H9 (cell line): ENCODE data around the gene UTP25. TPM values are rescaled to one million over a fixed set of nuclear protein-coding genes. Genes with fewer than 3 reads are reported as not detected.

Experiments used
- DNase-seq: peaks from one replicate; pipeline ENCODE4 v3.0.0-alpha.2; 2017
- H2AFZ ChIP-seq: one replicate; pipeline ENCODE4 v1.6.1; 2013; ENCODE audit warnings: mild to moderate bottlenecking, low read length, control low read depth, moderate library complexity
- H2AK5ac ChIP-seq: 2 replicates; pipeline ENCODE4 v1.6.1; 2013; ENCODE audit warnings: low read length, control low read depth, mixed read lengths; ENCODE audit not compliant: insufficient read length
- H2BK120ac ChIP-seq: one replicate; pipeline ENCODE4 v1.6.1; 2013; ENCODE audit warnings: low read depth, mild to moderate bottlenecking, low read length, control low read depth, inconsistent platforms; ENCODE audit not compliant: poor library complexity, severe bottlenecking
- H2BK12ac ChIP-seq: 2 replicates; pipeline ENCODE4 v1.6.1; 2013; ENCODE audit warnings: low read length, control low read depth, mixed read lengths, low read depth; ENCODE audit not compliant: insufficient read length
- H2BK15ac ChIP-seq: 2 replicates; pipeline ENCODE4 v1.6.1; 2013; ENCODE audit warnings: low read depth, low read length, control low read depth
- H2BK20ac ChIP-seq: one replicate; pipeline ENCODE4 v1.6.1; 2013; ENCODE audit warnings: low read depth, mild to moderate bottlenecking, low read length, control low read depth, inconsistent platforms; ENCODE audit not compliant: poor library complexity, severe bottlenecking
- H2BK5ac ChIP-seq: 2 replicates; pipeline ENCODE4 v1.6.1; 2013; ENCODE audit warnings: low read length, control low read depth, mixed read lengths; ENCODE audit not compliant: insufficient read length
- H3K14ac ChIP-seq: 2 replicates; pipeline ENCODE4 v1.6.1; 2013; ENCODE audit warnings: low read length, control low read depth; ENCODE audit not compliant: insufficient read depth
- H3K18ac ChIP-seq: 2 replicates; pipeline ENCODE4 v1.6.1; 2013; ENCODE audit warnings: low read depth, mild to moderate bottlenecking, mixed read lengths, low read length, control low read depth; ENCODE audit not compliant: insufficient read length
- H3K23ac ChIP-seq: 2 replicates; pipeline ENCODE4 v1.6.1; 2013; ENCODE audit warnings: low read length, control low read depth, mixed read lengths, low read depth; ENCODE audit not compliant: insufficient read length
- H3K23me2 ChIP-seq: 2 replicates; pipeline ENCODE4 v1.6.1; 2013; ENCODE audit warnings: low read depth, mild to moderate bottlenecking, mixed read lengths, low read length, control low read depth; ENCODE audit not compliant: insufficient read length, poor library complexity, severe bottlenecking
- H3K27ac ChIP-seq: 2 replicates; pipeline ENCODE4 v1.5.1; 2013; ENCODE audit warnings: low read length, control low read depth, mixed read lengths, low read depth; ENCODE audit not compliant: insufficient read length
- H3K27me3 ChIP-seq: 2 replicates; pipeline ENCODE4 v1.6.1; 2013; ENCODE audit warnings: low read length, control low read depth, inconsistent platforms; ENCODE audit not compliant: insufficient read depth
- H3K4ac ChIP-seq: 2 replicates; pipeline ENCODE4 v1.6.1; 2013; ENCODE audit warnings: low read depth, mild to moderate bottlenecking, control low read depth, inconsistent platforms, low read length, moderate library complexity
- H3K4me1 ChIP-seq: 2 replicates; pipeline ENCODE4 v1.6.1; 2013; ENCODE audit warnings: low read length, control low read depth, inconsistent platforms; ENCODE audit not compliant: insufficient read depth
- H3K4me2 ChIP-seq: 2 replicates; pipeline ENCODE4 v1.6.1; 2013; ENCODE audit warnings: low read length, control low read depth, mixed read lengths; ENCODE audit not compliant: insufficient read length, insufficient read depth
- H3K56ac ChIP-seq: 2 replicates; pipeline ENCODE4 v1.6.1; 2013; ENCODE audit warnings: low read depth, mild to moderate bottlenecking, mixed read lengths, low read length, control low read depth; ENCODE audit not compliant: insufficient read length
- H3K79me1 ChIP-seq: 2 replicates; pipeline ENCODE4 v1.6.1; 2013; ENCODE audit warnings: low read depth, mild to moderate bottlenecking, moderate library complexity, low read length, control low read depth, inconsistent platforms; ENCODE audit not compliant: insufficient read depth, poor library complexity, severe bottlenecking
- H3K79me2 ChIP-seq: 2 replicates; pipeline ENCODE4 v1.6.1; 2013; ENCODE audit warnings: low read length, control low read depth, inconsistent platforms; ENCODE audit not compliant: insufficient read depth
- H3K9ac ChIP-seq: 2 replicates; pipeline ENCODE4 v1.6.1; 2013; ENCODE audit warnings: low read length, control low read depth, mixed read lengths; ENCODE audit not compliant: insufficient read length; ENCODE audit errors: extremely low read depth
- H3K9me3 ChIP-seq: one replicate; pipeline ENCODE4 v1.6.1; 2013; ENCODE audit warnings: low read depth, low read length, inconsistent platforms; ENCODE audit not compliant: control insufficient read depth
- H3T11ph ChIP-seq: one replicate; pipeline ENCODE4 v1.6.1; 2013; ENCODE audit warnings: mild to moderate bottlenecking, low read length, control low read depth, inconsistent platforms
- H4K20me1 ChIP-seq: one replicate; pipeline ENCODE4 v1.6.1; 2013; ENCODE audit not compliant: control insufficient read depth, insufficient read length, insufficient read depth
- H4K5ac ChIP-seq: 2 replicates; pipeline ENCODE4 v1.6.1; 2013; ENCODE audit warnings: low read depth, mild to moderate bottlenecking, mixed read lengths, low read length, control low read depth; ENCODE audit not compliant: insufficient read length
- H4K8ac ChIP-seq: replicated peaks from 2 replicates; pipeline ENCODE4 v1.6.1; 2013; ENCODE audit warnings: low read length, control low read depth, mixed read lengths, low read depth; ENCODE audit not compliant: insufficient read length
- H4K91ac ChIP-seq: 2 replicates; pipeline ENCODE4 v1.6.1; 2013; ENCODE audit warnings: low read depth, mild to moderate bottlenecking, moderate library complexity, mixed read lengths, low read length, control low read depth; ENCODE audit not compliant: insufficient read length
- H3K27ac Mint-ChIP-seq, 3 experiments: 2 replicates in 2 of 3; 3 replicates in 1 of 3; pipeline ENCODE4 v1.8.0; 2020 to 2021; ENCODE audit warnings: mixed read lengths in 3 of 3, mild to moderate bottlenecking in 1 of 3, moderate library complexity in 1 of 3
- H3K27me3 Mint-ChIP-seq: 2 replicates; pipeline ENCODE4 v1.8.0; 2021; ENCODE audit warnings: low read depth, mild to moderate bottlenecking, moderate library complexity, mixed read lengths
- H3K36me3 Mint-ChIP-seq, 3 experiments: 2 replicates in 2 of 3; 3 replicates in 1 of 3; pipeline ENCODE4 v1.8.0; 2020 to 2021; ENCODE audit warnings: low read depth in 3 of 3, mixed read lengths in 3 of 3; ENCODE audit not compliant: insufficient read depth in 1 of 3
- H3K4me1 Mint-ChIP-seq, 2 experiments: 2 replicates each; pipeline ENCODE4 v1.8.0; 2020; ENCODE audit warnings: mixed read lengths in 2 of 2
- H3K4me3 Mint-ChIP-seq, 2 experiments: 2 replicates in 1 of 2; 3 replicates in 1 of 2; pipeline ENCODE4 v1.8.0; 2020 to 2021; ENCODE audit warnings: mild to moderate bottlenecking in 2 of 2, mixed read lengths in 2 of 2, moderate library complexity in 1 of 2
- H3K9me3 Mint-ChIP-seq, 2 experiments: 2 replicates in 1 of 2; 3 replicates in 1 of 2; pipeline ENCODE4 v1.8.0; 2020; ENCODE audit warnings: mild to moderate bottlenecking in 2 of 2, mixed read lengths in 2 of 2, moderate library complexity in 1 of 2
- WGBS: extraction: QIAGEN DNeasy Blood & Tissue Kit; methylation state at CpG from one replicate; pipeline ENCODE4 v1.1.7; 2013; ENCODE audit warnings: missing lambda C conversion rate, low lambda C conversion rate, mixed read lengths; ENCODE audit not compliant: insufficient read length; ENCODE audit errors: extremely low coverage; 5-methylcytosine and 5-hydroxymethylcytosine counted together
- total RNA-seq: library from RNA; stranded (reverse); gene quantifications from 2 replicates; pipeline ENCODE4 v1.2.1, GENCODE V29; 2021
- TF ChIP-seq, protein P1 (sequence below): fragments of 200-600 bp; sonication (generic); conservative IDR thresholded peaks from 3 replicates; pipeline ENCODE4 v1.8.0; 2021; ENCODE audit warnings: antibody characterized with exemption, mild to moderate bottlenecking

Gene UTP25
- total RNA-seq, 1 experiment from 2014 or later, result 12.9 TPM

- no peaks in the 10 kb centered on the region for H3K79me1 ChIP-seq
- Mint-ChIP-seq H3K36me3 (peaks cover 0 to 56% (median 46%) of the 10 kb centered on the region in 3 experiments; a peak in 5 of 7 replicates), H3K4me1 (peaks cover 10 to 14% of the 10 kb centered on the region in 2 experiments), H3K9me3 (no peaks in the 10 kb centered on the region; a peak in 1 of 5 replicates), H3K4me3 (no peak overlapping the region; a peak in 1 of 5 replicates), H3K27me3 (peaks cover 8% of the 10 kb centered on the region), H3K27ac (no peak overlapping the region)
- TF ChIP-seq, protein P1, sequence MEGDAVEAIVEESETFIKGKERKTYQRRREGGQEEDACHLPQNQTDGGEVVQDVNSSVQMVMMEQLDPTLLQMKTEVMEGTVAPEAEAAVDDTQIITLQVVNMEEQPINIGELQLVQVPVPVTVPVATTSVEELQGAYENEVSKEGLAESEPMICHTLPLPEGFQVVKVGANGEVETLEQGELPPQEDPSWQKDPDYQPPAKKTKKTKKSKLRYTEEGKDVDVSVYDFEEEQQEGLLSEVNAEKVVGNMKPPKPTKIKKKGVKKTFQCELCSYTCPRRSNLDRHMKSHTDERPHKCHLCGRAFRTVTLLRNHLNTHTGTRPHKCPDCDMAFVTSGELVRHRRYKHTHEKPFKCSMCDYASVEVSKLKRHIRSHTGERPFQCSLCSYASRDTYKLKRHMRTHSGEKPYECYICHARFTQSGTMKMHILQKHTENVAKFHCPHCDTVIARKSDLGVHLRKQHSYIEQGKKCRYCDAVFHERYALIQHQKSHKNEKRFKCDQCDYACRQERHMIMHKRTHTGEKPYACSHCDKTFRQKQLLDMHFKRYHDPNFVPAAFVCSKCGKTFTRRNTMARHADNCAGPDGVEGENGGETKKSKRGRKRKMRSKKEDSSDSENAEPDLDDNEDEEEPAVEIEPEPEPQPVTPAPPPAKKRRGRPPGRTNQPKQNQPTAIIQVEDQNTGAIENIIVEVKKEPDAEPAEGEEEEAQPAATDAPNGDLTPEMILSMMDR, result no peak
- no peaks in the 10 kb centered on the region for H3K27me3 ChIP-seq
- no peaks in the 10 kb centered on the region; the same call in 1 of the 2 replicates for H3K79me2 ChIP-seq
- no peak overlapping the region for H3K4me2 ChIP-seq
- no peak overlapping the region for H2BK120ac ChIP-seq
- no peaks in the 10 kb centered on the region for H3K9me3 ChIP-seq
- no peak for DNase-seq
- WGBS, result no CpG with 5 or more reads among the region's 4 CpGs
- H3K27ac ChIP-seq, result no peak overlapping the region
- H3K23me2 ChIP-seq, result no peaks in the 10 kb centered on the region
- no peak overlapping the region for H3T11ph ChIP-seq
- no peak overlapping the region for H3K23ac ChIP-seq
- no peak overlapping the region for H2AK5ac ChIP-seq
- no peak overlapping the region for H3K9ac ChIP-seq
- no peak overlapping the region for H3K4ac ChIP-seq
- no peak overlapping the region for H2BK15ac ChIP-seq
- no peak overlapping the region for H4K5ac ChIP-seq
- no peak overlapping the region for H2AFZ ChIP-seq
- H2BK5ac ChIP-seq, result no peak overlapping the region
- H3K4me1 ChIP-seq, result no peaks in the 10 kb centered on the region
- H4K8ac ChIP-seq, result no peak overlapping the region
- no peak overlapping the region for H2BK20ac ChIP-seq
- H4K91ac ChIP-seq, result no peak overlapping the region
- H3K14ac ChIP-seq, result no peak overlapping the region
- H2BK12ac ChIP-seq, result no peak overlapping the region
- H4K20me1 ChIP-seq, result no peaks in the 10 kb centered on the region
- H3K56ac ChIP-seq, result no peak overlapping the region
- no peak overlapping the region for H3K18ac ChIP-seq
Measured at GRCh38 chr1:209786146-209786545, 41.6 kb upstream of the UTP25 start.
